Astrocyte (in vitro differentiated cells and primary cell): Measurements from ENCODE around the gene CCDC71L.

Source experiments
- CTCF ChIP-seq: IDR thresholded peaks from 2 replicates; pipeline ENCODE4 v1.5.1; 2011; ENCODE audit warnings: low read depth, mild to moderate bottlenecking, inconsistent platforms, low read length, moderate library complexity; ENCODE audit not compliant: insufficient read depth
- EZH2 ChIP-seq: IDR thresholded peaks from 2 replicates; pipeline ENCODE4 v1.6.1; 2012; ENCODE audit warnings: mild to moderate bottlenecking, low read length, inconsistent platforms; ENCODE audit not compliant: insufficient read depth

GRCh38 chr7:106668861-106669524, 8.0 kb upstream of the CCDC71L start:
- TF ChIP-seq CTCF (no peak), EZH2 (no peak)
